Spleen (tissue), 11 donors: ENCODE measurements around the gene PCF11. TPM values are rescaled to one million over a fixed set of nuclear protein-coding genes. Genes with fewer than 3 reads are reported as not detected.

Experiments used
- DNase-seq: peaks from one replicate; pipeline ENCODE4 v3.0.0-alpha.2; 2020
- H3K27ac ChIP-seq, 8 donors: fragments of 200-600 bp; sonication (generic) in 7 of 8; 1 replicate in 4 of 8; 2 replicates in 4 of 8; pipeline versions ENCODE4 v1.5.0 to v1.8.0; 2016 to 2021; ENCODE audit warnings: inconsistent platforms in 4 of 8, mild to moderate bottlenecking in 4 of 8, moderate library complexity in 1 of 8
- H3K27me3 ChIP-seq, 7 donors: fragments of 200-600 bp; sonication (generic) in 6 of 7; replicated peaks in 1 of 7; 1 replicate in 4 of 7; 2 replicates in 3 of 7; pipeline versions ENCODE4 v1.5.0 to v1.8.0; 2016 to 2021; ENCODE audit warnings: inconsistent platforms in 3 of 7, mild to moderate bottlenecking in 1 of 7
- H3K36me3 ChIP-seq, 6 donors: fragments of 200-600 bp; sonication (generic) in 5 of 6; 1 replicate in 4 of 6; 2 replicates in 2 of 6; pipeline versions ENCODE4 v1.5.0 to v1.8.0; 2016 to 2021; ENCODE audit warnings: inconsistent platforms in 2 of 6
- H3K4me1 ChIP-seq, 6 donors: fragments of 200-600 bp; sonication (generic) in 5 of 6; 1 replicate in 3 of 6; 2 replicates in 3 of 6; pipeline versions ENCODE4 v1.5.0 to v1.8.0; 2016 to 2021; ENCODE audit warnings: inconsistent platforms in 3 of 6
- H3K4me3 ChIP-seq, 8 donors: fragments of 200-600 bp; sonication (generic) in 7 of 8; 1 replicate in 4 of 8; 2 replicates in 4 of 8; pipeline versions ENCODE4 v1.5.0 to v1.8.0; 2016 to 2021; ENCODE audit warnings: inconsistent platforms in 4 of 8, mild to moderate bottlenecking in 4 of 8, moderate library complexity in 2 of 8
- H3K9me3 ChIP-seq, 8 donors: fragments of 200-600 bp; sonication (generic) in 7 of 8; 1 replicate in 4 of 8; 2 replicates in 4 of 8; pipeline versions ENCODE4 v1.5.0 to v1.8.0; 2016 to 2021; ENCODE audit warnings: inconsistent platforms in 4 of 8
- POLR2A ChIP-seq, 3 donors: fragments of 450-650 bp; IDR thresholded peaks; one replicate each; pipeline ENCODE4 v1.5.1; 2017; ENCODE audit warnings: antibody characterized with exemption in 3 of 3, mild to moderate bottlenecking in 1 of 3
- POLR2AphosphoS5 ChIP-seq, 3 donors: sonication (generic); formaldehyde crosslinking; IDR thresholded peaks; one replicate each; pipeline ENCODE4 v1.5.1; 2017; ENCODE audit warnings: antibody characterized with exemption in 3 of 3
- WGBS, 5 donors: extraction: QIAGEN DNeasy Blood & Tissue Kit in 3 of 5; methylation state at CpG; one replicate each; pipeline versions ENCODE4 v1.1.5 to v1.1.7; 2013 to 2018; 5-methylcytosine and 5-hydroxymethylcytosine counted together
- intact Hi-C: fragments of 100-400 bp; cut with DNase I; formaldehyde crosslinking; loops from one replicate; pipeline ENCODE4 v1.15.0; 2023; ENCODE audit warnings: low total_unique reads
- polyA plus RNA-seq, 3 donors: library from polyadenylated mRNA; stranded (reverse); fragments of 200-250 nt; gene quantifications; one replicate each; pipeline ENCODE4 v1.2.1, GENCODE V29; 2013
- total RNA-seq, 7 donors: library from RNA; depleted of rRNA in 3 of 7; stranded (reverse); fragments of >200 nt in 3 of 7; fragmentation: NEBNext Ultra II Directional in 4 of 7; extraction: Animal tissue kit (Norgen Biotek cat#: 25700) in 4 of 7; gene quantifications; one replicate each; pipeline versions ENCODE4 v1.1.0 to v1.2.1, GENCODE V29; 2016 to 2021
- TF ChIP-seq, protein P1 (sequence below), 11 experiments: fragments of 200-600 bp in 7 of 11; fragments of 450-650 bp in 4 of 11; sonication (generic) in 4 of 11; IDR thresholded peaks in 8 of 11; conservative IDR thresholded peaks in 3 of 11; 1 replicate in 7 of 11; 2 replicates in 4 of 11; pipeline versions ENCODE4 v1.4.0 to v1.8.0; 2016 to 2021; ENCODE audit warnings: antibody characterized with exemption in 11 of 11, inconsistent platforms in 4 of 11, mild to moderate bottlenecking in 1 of 11
- donor health status: healthy with polysubstance abuse.
- donor health status: DM: no; HTN: no; CAD: no; lungs with moderate emphysema.
- donor health status: DM: no; HTN: no; CAD: no.
- donor health status: Bipolar disorder and iron deficiency.
- donor health status: healthy.
- donor health status: DM: no; HTN: no; CAD: no.
- donor health status: DM: yes; HTN: yes; CAD: no.

Gene PCF11
- total and polyA plus RNA-seq, 10 donors = 34.4 to 120 (median 88.7) TPM

DNA sequence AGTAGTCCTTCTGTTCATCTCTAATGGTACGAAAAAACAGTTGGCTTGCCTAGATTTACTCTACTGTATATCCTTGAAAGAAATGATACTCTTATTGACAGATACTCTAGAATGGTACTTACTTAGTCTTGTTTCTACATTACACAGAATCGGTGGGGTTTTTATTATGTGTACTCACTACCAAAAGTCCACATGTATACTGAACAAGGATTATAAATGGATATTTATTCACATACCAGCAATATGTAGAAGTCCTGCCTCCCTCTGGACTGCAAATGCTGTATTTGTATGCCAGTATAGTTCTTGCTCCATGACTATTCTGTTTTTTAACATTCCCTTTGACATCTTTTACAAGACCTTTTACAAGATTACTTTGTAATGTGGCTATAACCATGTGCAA, 13.9 kb downstream of the PCF11 start:
- DNase-seq = no peak
- peaks cover 0 to 100% (median 75%) of the 10 kb centered on the region in 6 donors for H3K36me3 ChIP-seq
- peak overlapping the region in 5 of 8 donors; percentile 3 to 51 (median 13) for H3K4me3 ChIP-seq
- peak overlapping the region in 1 of 8 donors; percentile 23 for H3K27ac ChIP-seq
- intact Hi-C loops = no loop called here
- TF ChIP-seq POLR2AphosphoS5 (IDR thresholded peaks at IDR 0.05) = no peak
- TF ChIP-seq, protein P1, sequence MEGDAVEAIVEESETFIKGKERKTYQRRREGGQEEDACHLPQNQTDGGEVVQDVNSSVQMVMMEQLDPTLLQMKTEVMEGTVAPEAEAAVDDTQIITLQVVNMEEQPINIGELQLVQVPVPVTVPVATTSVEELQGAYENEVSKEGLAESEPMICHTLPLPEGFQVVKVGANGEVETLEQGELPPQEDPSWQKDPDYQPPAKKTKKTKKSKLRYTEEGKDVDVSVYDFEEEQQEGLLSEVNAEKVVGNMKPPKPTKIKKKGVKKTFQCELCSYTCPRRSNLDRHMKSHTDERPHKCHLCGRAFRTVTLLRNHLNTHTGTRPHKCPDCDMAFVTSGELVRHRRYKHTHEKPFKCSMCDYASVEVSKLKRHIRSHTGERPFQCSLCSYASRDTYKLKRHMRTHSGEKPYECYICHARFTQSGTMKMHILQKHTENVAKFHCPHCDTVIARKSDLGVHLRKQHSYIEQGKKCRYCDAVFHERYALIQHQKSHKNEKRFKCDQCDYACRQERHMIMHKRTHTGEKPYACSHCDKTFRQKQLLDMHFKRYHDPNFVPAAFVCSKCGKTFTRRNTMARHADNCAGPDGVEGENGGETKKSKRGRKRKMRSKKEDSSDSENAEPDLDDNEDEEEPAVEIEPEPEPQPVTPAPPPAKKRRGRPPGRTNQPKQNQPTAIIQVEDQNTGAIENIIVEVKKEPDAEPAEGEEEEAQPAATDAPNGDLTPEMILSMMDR (IDR thresholded peaks at IDR 0.05 in 8 of 11, conservative IDR thresholded peaks at IDR 0.05 in 3 of 11) = no peak
- WGBS, 5 donors = 72 to 83% (median 82%) methylated on average over 2 of the region's 2 CpGs
- peaks cover 53 to 98% (median 75%) of the 10 kb centered on the region in 6 donors for H3K4me1 ChIP-seq
- H3K9me3 ChIP-seq = no peaks in the 10 kb centered on the region
- no peaks in the 10 kb centered on the region for H3K27me3 ChIP-seq

DNA sequence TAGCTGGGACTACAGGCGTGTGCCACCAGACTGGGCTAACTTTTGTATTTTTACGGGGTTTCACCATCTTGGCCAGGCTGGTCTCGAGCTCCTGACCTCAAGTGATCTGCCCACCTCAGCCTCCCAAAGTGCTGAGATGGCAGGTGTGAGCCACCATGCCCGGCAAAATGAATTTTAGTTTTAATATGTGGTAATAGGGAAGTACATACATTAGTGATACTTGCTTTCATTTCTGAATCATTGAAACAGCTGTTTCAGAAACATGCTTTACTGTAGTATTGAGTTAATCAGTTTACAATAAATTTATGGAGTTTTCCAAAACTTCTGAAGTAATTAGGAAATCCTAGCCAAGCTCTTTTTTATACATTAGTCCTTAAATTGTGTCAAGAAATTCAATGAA, 15.6 kb downstream of the PCF11 start:
- WGBS, 5 donors = 71 to 85% (median 82%) methylated on average over 4 of the region's 4 CpGs
- H3K4me3 ChIP-seq = peak overlapping the region in 1 of 8 donors; percentile 51
- TF ChIP-seq, protein P1 (IDR thresholded peaks at IDR 0.05 in 8 of 11, conservative IDR thresholded peaks at IDR 0.05 in 3 of 11) = no peak
- TF ChIP-seq POLR2AphosphoS5 (IDR thresholded peaks at IDR 0.05) = no peak
- no peak for TF ChIP-seq POLR2A (IDR thresholded peaks at IDR 0.05)

DNA sequence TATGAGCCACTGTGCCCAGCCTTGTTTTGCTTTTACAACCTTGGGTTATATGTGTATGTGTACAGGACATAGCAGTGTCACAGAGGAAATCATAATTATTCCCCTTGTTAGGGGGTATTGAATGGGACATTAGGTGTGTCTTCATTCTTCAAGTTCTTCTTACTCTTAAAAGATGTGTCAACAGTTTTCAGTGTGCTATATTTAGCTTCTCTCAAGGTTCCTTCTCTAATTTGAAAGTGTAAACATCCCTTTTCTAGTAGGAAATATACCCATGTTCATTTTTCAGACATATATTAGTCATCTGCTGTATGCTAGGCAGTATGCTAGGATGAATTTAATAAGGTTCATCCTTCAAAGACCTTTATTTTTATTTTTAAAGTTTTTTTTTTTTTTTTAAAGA, 17.1 kb downstream of the PCF11 start:
- TF ChIP-seq, protein P1 (IDR thresholded peaks at IDR 0.05 in 8 of 11, conservative IDR thresholded peaks at IDR 0.05 in 3 of 11) = no peak
- TF ChIP-seq POLR2AphosphoS5 (IDR thresholded peaks at IDR 0.05) = no peak
- no peak for TF ChIP-seq POLR2A (IDR thresholded peaks at IDR 0.05)
- intact Hi-C loops = no loop called here
- Histone ChIP-seq H3K27ac (peak overlapping the region in 6 of 8 donors; percentile 22 to 76 (median 58)), H3K36me3 (peaks cover 0 to 100% (median 71%) of the 10 kb centered on the region in 6 donors), H3K9me3 (no peaks in the 10 kb centered on the region), H3K27me3 (no peaks in the 10 kb centered on the region), H3K4me3 (peak overlapping the region in 1 of 8 donors; percentile 33), H3K4me1 (peaks cover 57 to 97% (median 80%) of the 10 kb centered on the region in 6 donors)
- DNase-seq = no peak

More for the DNA sequence above, 15.6 kb downstream of the PCF11 start:
- H3K27me3 ChIP-seq = no peaks in the 10 kb centered on the region
- H3K27ac ChIP-seq = peak overlapping the region in 3 of 8 donors; percentile 19 to 48 (median 39)
- intact Hi-C loops = no loop called here
- H3K9me3 ChIP-seq = no peaks in the 10 kb centered on the region
- DNase-seq = no peak
- H3K36me3 ChIP-seq = peaks cover 0 to 100% (median 71%) of the 10 kb centered on the region in 6 donors
- H3K4me1 ChIP-seq = peaks cover 57 to 100% (median 85%) of the 10 kb centered on the region in 6 donors

DNA sequence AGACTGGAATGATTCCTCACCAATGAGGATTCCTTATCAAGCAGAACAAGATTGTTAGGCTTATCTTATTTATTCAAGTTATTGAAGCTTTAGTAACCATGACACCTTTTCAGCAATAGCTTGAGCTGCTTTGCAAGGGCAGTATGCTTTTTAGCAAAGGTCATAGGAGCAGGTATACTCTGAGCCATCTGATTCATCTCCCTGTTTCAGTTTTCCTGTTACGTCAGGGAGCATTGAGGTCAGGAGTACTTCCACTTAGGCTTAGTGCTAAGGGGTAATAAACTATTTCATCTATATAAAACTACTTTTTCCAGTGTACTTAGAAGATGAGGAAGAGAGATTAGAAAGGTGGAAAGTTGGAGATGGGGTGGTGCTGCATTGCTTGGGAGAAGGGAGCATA, 18.9 kb downstream of the PCF11 start:
- Histone ChIP-seq H3K36me3 (peaks cover 2 to 100% (median 74%) of the 10 kb centered on the region in 6 donors), H3K9me3 (no peaks in the 10 kb centered on the region), H3K4me3 (no peak overlapping the region), H3K4me1 (peaks cover 44 to 97% (median 62%) of the 10 kb centered on the region in 6 donors), H3K27ac (peak overlapping the region in 1 of 8 donors; percentile 21), H3K27me3 (no peaks in the 10 kb centered on the region)
- DNase-seq = no peak
- 48 to 73% (median 58%) methylated on average over 1 of the region's 1 CpG for WGBS, 5 donors
- TF ChIP-seq, protein P1 (IDR thresholded peaks at IDR 0.05 in 8 of 11, conservative IDR thresholded peaks at IDR 0.05 in 3 of 11) = no peak
- TF ChIP-seq POLR2A (IDR thresholded peaks at IDR 0.05) (no peak), POLR2AphosphoS5 (IDR thresholded peaks at IDR 0.05) (no peak)
- intact Hi-C loops = no loop called here
